ENCODE measurements around the gene GIMAP7. TPM values are rescaled to one million over a fixed set of nuclear protein-coding genes. Genes with fewer than 3 reads are reported as not detected.

GIMAP7 gene
- total RNA-seq, 1 experiment from 2014 or later, result not detected

DNA sequence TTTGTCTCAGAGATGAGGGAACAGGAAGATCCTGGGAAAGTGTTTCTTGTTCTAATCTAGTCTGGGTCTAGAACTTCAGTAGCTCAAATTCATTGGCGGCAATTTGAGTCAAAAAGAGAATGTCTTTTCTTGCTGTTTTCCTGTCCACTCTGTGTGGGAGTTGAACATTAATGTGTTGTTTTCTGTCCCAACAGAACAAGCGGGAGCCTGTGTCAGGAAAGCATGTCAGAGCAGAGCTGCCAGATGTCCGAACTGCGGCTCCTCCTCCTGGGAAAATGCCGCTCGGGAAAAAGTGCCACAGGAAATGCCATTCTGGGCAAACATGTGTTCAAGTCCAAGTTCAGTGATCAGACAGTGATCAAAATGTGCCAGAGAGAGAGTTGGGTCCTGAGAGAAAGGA, 48.2 kb upstream of the GIMAP7 start:
- Histone ChIP-seq H3K4me1 (ENCODE audit: insufficient read depth, low read length, poor library complexity, severe bottlenecking) (no peaks in the 10 kb centered on the region), H3K27ac (ENCODE audit: low read depth, low read length, poor library complexity, severe bottlenecking) (no peak overlapping the region), H3K27me3 (replicated peaks; ENCODE audit: insufficient read depth, low read depth, low read length, poor library complexity) (no peaks in the 10 kb centered on the region), H3K4me3 (ENCODE audit: low read depth, low read length, poor library complexity, severe bottlenecking) (no peak overlapping the region), H3K36me3 (ENCODE audit: insufficient read depth, low read length, poor library complexity, severe bottlenecking) (no peaks in the 10 kb centered on the region), H3K9me3 (ENCODE audit: low read depth, low read length, poor library complexity, severe bottlenecking) (no peaks in the 10 kb centered on the region)
- intact Hi-C loops (cut with micrococcal nuclease; ENCODE audit: unreplicated experiment), result no loop called here
- no TSS peak for BruUV-seq (replicated peaks)
- DNase-seq (ENCODE audit: low spot score), result no peak
- ChIA-PET POLR2A (ENCODE audit: low non-redundant PET) (no interaction called here), CTCF (no interaction called here)
- TF ChIP-seq, protein P1, sequence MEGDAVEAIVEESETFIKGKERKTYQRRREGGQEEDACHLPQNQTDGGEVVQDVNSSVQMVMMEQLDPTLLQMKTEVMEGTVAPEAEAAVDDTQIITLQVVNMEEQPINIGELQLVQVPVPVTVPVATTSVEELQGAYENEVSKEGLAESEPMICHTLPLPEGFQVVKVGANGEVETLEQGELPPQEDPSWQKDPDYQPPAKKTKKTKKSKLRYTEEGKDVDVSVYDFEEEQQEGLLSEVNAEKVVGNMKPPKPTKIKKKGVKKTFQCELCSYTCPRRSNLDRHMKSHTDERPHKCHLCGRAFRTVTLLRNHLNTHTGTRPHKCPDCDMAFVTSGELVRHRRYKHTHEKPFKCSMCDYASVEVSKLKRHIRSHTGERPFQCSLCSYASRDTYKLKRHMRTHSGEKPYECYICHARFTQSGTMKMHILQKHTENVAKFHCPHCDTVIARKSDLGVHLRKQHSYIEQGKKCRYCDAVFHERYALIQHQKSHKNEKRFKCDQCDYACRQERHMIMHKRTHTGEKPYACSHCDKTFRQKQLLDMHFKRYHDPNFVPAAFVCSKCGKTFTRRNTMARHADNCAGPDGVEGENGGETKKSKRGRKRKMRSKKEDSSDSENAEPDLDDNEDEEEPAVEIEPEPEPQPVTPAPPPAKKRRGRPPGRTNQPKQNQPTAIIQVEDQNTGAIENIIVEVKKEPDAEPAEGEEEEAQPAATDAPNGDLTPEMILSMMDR (conservative IDR thresholded peaks at IDR 0.05; ENCODE audit: low read depth, low read length), result no peak
- TF ChIP-seq EZH2 (IDR thresholded peaks at IDR 0.05; ENCODE audit: borderline replicate concordance, low read depth, low read length, poor library complexity, severe bottlenecking), result no peak

DNA sequence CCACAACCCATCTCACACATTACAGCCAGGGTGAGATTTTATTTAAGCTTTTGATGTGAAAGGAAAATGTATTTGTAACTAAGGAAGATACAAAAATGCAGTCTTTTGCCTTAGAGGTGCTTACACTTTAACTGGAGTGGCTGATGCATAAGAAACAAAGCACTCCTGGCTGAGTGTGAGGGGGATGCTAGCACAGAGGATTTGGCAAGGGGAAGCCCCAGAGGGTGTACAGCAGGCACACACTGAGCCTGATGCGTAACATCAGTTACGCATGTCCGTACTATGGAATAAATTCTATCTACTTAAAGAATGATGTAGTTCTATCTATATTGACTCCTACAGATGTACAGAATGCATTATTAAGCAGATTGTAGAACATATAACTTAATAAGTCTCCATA, 46.4 kb upstream of the GIMAP7 start:
- intact Hi-C loops (cut with micrococcal nuclease; ENCODE audit: unreplicated experiment), result no loop called here
- no TSS peak for BruUV-seq (replicated peaks)
- CTCF ChIA-PET, result no interaction called here

DNA sequence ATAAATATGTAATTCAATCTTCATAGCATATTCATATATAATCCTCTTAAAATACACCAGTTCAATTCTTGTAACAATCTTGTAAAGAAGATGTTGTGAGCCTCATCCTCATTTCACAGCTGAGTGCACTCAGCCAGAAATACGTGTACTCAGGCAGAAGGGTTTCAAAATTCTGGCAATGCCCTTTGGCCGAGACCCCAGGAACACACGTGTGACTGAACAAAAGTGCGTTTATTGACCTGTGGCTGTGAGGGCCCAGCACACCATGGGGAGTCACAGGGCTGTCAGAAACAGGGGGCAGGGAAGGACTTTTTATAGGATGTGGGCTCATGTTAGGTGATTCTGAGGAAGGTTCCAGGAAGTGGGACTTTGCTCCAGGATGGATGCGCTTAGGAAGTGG, 42.8 kb upstream of the GIMAP7 start:
- Histone ChIP-seq H3K4me3 (ENCODE audit: low read depth, low read length, poor library complexity, severe bottlenecking) (no peak overlapping the region), H3K27ac (ENCODE audit: low read depth, low read length, poor library complexity, severe bottlenecking) (no peak overlapping the region), H3K27me3 (replicated peaks; ENCODE audit: insufficient read depth, low read depth, low read length, poor library complexity) (no peaks in the 10 kb centered on the region), H3K4me1 (ENCODE audit: insufficient read depth, low read length, poor library complexity, severe bottlenecking) (no peaks in the 10 kb centered on the region), H3K36me3 (ENCODE audit: insufficient read depth, low read length, poor library complexity, severe bottlenecking) (no peaks in the 10 kb centered on the region), H3K9me3 (ENCODE audit: low read depth, low read length, poor library complexity, severe bottlenecking) (no peaks in the 10 kb centered on the region)
- ChIA-PET CTCF (no interaction called here), POLR2A (ENCODE audit: low non-redundant PET) (no interaction called here)
- intact Hi-C loops (cut with micrococcal nuclease; ENCODE audit: unreplicated experiment), result no loop called here
- BruUV-seq (replicated peaks), result no TSS peak
- TF ChIP-seq EZH2 (IDR thresholded peaks at IDR 0.05; ENCODE audit: borderline replicate concordance, low read depth, low read length, poor library complexity, severe bottlenecking), result no peak
- TF ChIP-seq, protein P1 (conservative IDR thresholded peaks at IDR 0.05; ENCODE audit: low read depth, low read length), result no peak
- DNase-seq (ENCODE audit: low spot score), result no peak

More for the DNA sequence above, 46.4 kb upstream of the GIMAP7 start:
- POLR2A ChIA-PET (ENCODE audit: low non-redundant PET), result no interaction called here
- H3K36me3 ChIP-seq (ENCODE audit: insufficient read depth, low read length, poor library complexity, severe bottlenecking), result no peaks in the 10 kb centered on the region
- no peak overlapping the region for H3K4me3 ChIP-seq (ENCODE audit: low read depth, low read length, poor library complexity, severe bottlenecking)
- H3K27ac ChIP-seq (ENCODE audit: low read depth, low read length, poor library complexity, severe bottlenecking), result no peak overlapping the region
- H3K27me3 ChIP-seq (replicated peaks; ENCODE audit: insufficient read depth, low read depth, low read length, poor library complexity), result no peaks in the 10 kb centered on the region
- DNase-seq (ENCODE audit: low spot score), result no peak
- no peaks in the 10 kb centered on the region for H3K4me1 ChIP-seq (ENCODE audit: insufficient read depth, low read length, poor library complexity, severe bottlenecking)
- no peaks in the 10 kb centered on the region for H3K9me3 ChIP-seq (ENCODE audit: low read depth, low read length, poor library complexity, severe bottlenecking)
- no peak for TF ChIP-seq EZH2 (IDR thresholded peaks at IDR 0.05; ENCODE audit: borderline replicate concordance, low read depth, low read length, poor library complexity, severe bottlenecking)
- TF ChIP-seq, protein P1 (conservative IDR thresholded peaks at IDR 0.05; ENCODE audit: low read depth, low read length), result no peak
